Measurements from ENCODE around the gene GPSM1. TPM values are rescaled to one million over a fixed set of nuclear protein-coding genes. Genes with fewer than 3 reads are reported as not detected.
A peak's percentile ranks its signal among the peaks of the same experiment; 100 is the strongest.

Gene GPSM1
- polyA plus RNA-seq, 1 donor from 2014 or later, result not detected

DNA sequence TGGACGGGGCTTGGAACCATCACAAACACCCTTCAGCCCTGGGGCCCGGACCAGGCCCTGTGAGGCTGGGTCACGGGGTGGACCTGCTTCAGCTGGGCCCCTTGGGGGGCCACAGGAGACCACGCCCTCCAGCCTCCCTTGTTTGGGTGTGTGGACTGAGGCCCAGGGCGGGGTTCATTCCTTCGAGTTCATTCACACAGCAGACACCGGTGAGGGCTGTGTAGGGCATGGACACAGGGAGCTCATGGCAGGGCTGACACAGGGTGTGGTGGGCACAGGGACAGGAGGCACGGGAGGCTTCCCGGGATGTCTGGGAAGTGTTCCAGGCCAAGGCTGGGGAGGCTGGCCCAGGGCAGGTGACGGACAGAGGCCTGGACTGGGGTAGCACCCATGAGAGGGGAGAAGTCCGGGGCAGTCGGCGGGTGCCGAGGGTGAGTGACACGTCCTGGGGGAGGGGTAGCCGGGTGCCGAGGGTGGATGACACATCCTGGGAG, 27.3 kb downstream of the GPSM1 start:
- H3K4me3 Mint-ChIP-seq, result peak overlapping the region in 1 of 4 donors; percentile 60
- H3K4me1 Mint-ChIP-seq, result no peaks in the 10 kb centered on the region
- H3K27ac Mint-ChIP-seq, result peak overlapping the region in 1 of 3 donors; percentile 16

DNA sequence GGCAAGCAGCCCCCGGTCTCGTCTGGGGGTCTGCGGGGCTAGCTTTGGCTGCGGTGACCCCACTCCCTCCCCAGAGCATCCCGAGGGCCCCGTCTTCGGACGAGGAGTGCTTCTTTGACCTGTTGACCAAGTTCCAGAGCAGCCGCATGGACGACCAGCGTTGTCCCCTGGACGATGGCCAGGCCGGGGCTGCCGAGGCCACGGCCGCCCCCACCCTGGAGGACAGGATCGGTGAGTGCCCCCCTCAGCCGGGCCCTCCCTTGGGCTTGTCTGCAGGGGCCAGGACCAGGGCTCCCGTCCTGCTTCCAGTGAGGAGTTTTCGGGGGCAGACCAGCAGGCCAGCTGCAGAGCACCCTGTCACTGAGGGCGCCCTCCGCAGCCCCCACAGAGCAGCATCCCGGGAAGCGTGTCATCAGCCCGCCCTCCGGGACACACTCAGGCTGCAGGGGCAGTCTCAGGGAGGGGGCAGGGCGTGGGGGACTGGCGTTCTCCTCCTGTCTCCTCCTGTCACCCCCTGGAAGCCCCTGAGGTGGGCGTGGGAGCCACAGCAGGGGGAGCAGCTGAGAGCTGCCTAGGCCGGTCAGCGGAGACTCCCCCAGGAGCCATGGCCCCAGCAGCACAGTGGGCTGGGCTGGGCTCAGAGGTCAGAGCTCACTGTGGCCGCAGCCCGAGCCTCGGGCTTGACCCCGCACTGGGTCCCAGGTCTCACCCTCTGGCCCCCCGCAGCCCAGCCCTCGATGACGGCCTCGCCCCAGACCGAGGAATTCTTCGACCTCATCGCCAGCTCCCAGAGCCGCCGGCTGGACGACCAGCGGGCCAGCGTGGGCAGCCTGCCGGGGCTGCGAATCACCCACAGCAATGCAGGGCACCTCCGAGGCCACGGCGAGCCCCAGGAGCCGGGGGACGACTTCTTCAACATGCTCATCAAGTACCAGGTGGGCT, 28.5 kb downstream of the GPSM1 start:
- no peaks in the 10 kb centered on the region for H3K27me3 Mint-ChIP-seq
- no peak overlapping the region for H3K4me3 Mint-ChIP-seq
- no peak overlapping the region for H3K27ac Mint-ChIP-seq
- no peaks in the 10 kb centered on the region for H3K36me3 Mint-ChIP-seq
- no peaks in the 10 kb centered on the region for H3K4me1 Mint-ChIP-seq
- no peaks in the 10 kb centered on the region for H3K9me3 Mint-ChIP-seq

More for the DNA sequence above, 27.3 kb downstream of the GPSM1 start:
- Mint-ChIP-seq H3K36me3 (no peaks in the 10 kb centered on the region), H3K9me3 (no peaks in the 10 kb centered on the region), H3K27me3 (no peaks in the 10 kb centered on the region)

- Mint-ChIP-seq H3K4me3 (no peak overlapping the region), H3K9me3 (no peaks in the 10 kb centered on the region), H3K27ac (no peak overlapping the region), H3K36me3 (no peaks in the 10 kb centered on the region), H3K4me1 (no peaks in the 10 kb centered on the region), H3K27me3 (no peaks in the 10 kb centered on the region)
These were observed 29.9 kb downstream of the GPSM1 start for GRCh38 chr9:136357202-136357725.

DNA sequence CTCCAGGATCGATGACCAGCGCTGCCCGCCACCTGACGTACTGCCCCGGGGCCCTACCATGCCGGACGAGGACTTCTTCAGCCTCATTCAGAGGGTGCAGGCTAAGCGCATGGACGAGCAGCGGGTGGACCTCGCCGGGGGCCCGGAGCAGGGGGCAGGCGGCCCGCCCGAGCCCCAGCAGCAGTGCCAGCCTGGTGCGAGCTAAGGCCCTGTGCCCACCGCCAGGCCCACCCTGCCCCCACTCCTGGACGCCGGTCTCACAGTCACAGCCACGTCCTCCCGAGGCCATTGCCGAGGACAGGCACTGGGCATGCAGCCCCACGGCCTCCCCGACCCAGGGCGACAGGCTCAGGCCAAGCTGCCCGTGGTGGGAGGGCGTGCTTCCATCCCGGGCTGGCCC, 30.7 kb downstream of the GPSM1 start:
- no peaks in the 10 kb centered on the region for H3K36me3 Mint-ChIP-seq
- no peaks in the 10 kb centered on the region for H3K9me3 Mint-ChIP-seq
- no peaks in the 10 kb centered on the region for H3K27me3 Mint-ChIP-seq
- H3K4me1 Mint-ChIP-seq, result peaks cover 0 to 1% (median 0%) of the 10 kb centered on the region in 3 donors
- H3K27ac Mint-ChIP-seq, result no peak overlapping the region
- no peak overlapping the region for H3K4me3 Mint-ChIP-seq

DNA sequence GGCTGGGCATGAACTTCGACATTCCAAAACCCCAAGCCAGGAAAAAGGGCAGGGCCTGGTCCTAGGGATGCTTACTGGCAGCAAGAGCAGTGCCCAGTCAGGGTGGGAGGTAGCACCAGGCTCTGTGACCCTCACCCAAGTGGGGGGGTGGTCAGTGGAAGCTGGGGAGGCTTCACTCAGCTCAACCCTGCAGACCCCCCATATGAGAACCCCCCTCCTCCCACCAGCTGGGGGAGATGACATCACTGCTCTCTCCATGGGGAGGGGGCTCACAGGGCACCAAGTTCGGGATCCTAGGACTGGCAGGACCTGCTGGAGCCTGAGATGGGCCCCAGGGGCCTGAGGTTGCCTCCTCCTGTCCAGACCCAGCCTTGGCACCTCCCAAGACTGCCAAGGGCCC, 31.5 kb downstream of the GPSM1 start:
- H3K9me3 Mint-ChIP-seq, result no peaks in the 10 kb centered on the region
- H3K27me3 Mint-ChIP-seq, result no peaks in the 10 kb centered on the region

GRCh38 chr9:136359774-136360718, 32.7 kb downstream of the GPSM1 start:
- Mint-ChIP-seq H3K36me3 (no peaks in the 10 kb centered on the region), H3K9me3 (no peaks in the 10 kb centered on the region), H3K27ac (peak overlapping the region in 1 of 3 donors; percentile 25), H3K4me1 (peaks cover 0 to 3% (median 0%) of the 10 kb centered on the region in 3 donors), H3K4me3 (peak overlapping the region in 1 of 4 donors; percentile 62), H3K27me3 (no peaks in the 10 kb centered on the region)

More for the DNA sequence above, 31.5 kb downstream of the GPSM1 start:
- Mint-ChIP-seq H3K4me1 (peaks cover 0 to 2% (median 0%) of the 10 kb centered on the region in 3 donors), H3K36me3 (no peaks in the 10 kb centered on the region), H3K27ac (no peak overlapping the region), H3K4me3 (no peak overlapping the region)

DNA sequence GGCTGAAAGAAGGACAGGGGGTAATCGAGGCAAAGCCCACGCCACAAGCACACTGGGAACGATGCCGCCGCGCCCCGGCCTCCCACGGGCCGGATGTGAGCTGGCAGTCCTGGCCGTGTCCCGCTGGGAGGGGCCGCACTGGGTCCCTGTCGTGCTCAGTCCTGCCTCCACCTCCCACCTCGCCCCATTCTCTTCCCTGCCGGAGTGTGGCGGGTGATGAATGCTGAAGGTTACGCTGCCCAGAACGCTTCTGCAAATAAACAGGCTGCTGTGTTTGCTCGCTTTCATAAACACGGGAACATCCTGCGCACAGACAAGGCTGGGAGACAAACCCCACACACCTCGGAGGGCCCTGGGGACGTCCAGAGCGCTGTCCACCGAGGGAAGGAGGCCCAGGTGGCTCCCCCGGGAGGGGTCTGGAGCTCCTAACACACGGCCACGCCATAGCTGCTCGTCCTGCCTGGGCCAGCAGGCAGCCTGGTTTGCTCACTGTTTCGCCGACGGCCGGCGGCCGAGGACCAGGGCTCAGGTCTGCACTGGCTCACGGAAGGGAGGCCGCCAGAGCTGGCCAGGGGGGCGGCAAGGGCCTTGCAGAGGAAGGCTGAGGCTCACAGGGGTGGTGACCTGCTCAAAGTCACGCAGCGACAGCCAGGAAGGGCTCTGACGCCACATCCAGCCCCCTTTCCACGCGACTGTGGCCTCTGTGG, 33.9 kb downstream of the GPSM1 start:
- Mint-ChIP-seq H3K36me3 (no peaks in the 10 kb centered on the region), H3K4me1 (peaks cover 0 to 3% (median 1%) of the 10 kb centered on the region in 3 donors), H3K27me3 (no peaks in the 10 kb centered on the region), H3K27ac (no peak overlapping the region), H3K9me3 (no peaks in the 10 kb centered on the region), H3K4me3 (peak overlapping the region in 1 of 4 donors; percentile 62)

- no peak overlapping the region for H3K27ac Mint-ChIP-seq
- peak overlapping the region in 1 of 4 donors; percentile 25 for H3K4me3 Mint-ChIP-seq
These were observed 34.6 kb downstream of the GPSM1 start for GRCh38 chr9:136361754-136362449.

DNA sequence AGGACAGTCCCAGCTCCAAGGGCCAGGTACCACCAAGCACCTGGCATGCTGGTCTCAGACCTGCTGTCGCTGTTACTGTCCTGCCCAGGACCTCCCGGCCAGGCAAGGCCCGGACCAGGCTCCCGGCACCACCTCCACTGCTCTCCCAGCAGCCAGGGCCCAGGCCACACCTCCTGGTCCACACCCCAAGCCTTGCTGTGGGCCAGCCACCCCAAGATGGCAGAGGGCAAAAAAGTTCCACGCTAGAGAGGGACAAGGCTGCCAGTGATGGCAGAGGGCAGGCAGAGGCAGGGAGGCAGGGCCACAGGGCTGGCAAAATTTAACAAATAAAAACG, 35.1 kb downstream of the GPSM1 start:
- Mint-ChIP-seq H3K4me1 (peaks cover 0 to 3% (median 1%) of the 10 kb centered on the region in 3 donors), H3K36me3 (no peaks in the 10 kb centered on the region), H3K9me3 (no peaks in the 10 kb centered on the region), H3K27me3 (no peaks in the 10 kb centered on the region), H3K27ac (peak overlapping the region in 2 of 3 donors; percentile 67 to 77), H3K4me3 (peak overlapping the region in 2 of 4 donors; percentile 87 to 88)

More at GRCh38 chr9:136361754-136362449, 34.6 kb downstream of the GPSM1 start:
- Mint-ChIP-seq H3K36me3 (no peaks in the 10 kb centered on the region), H3K4me1 (peaks cover 0 to 3% (median 1%) of the 10 kb centered on the region in 3 donors), H3K9me3 (no peaks in the 10 kb centered on the region), H3K27me3 (no peaks in the 10 kb centered on the region)

GRCh38 chr9:136363106-136363948, 36.0 kb downstream of the GPSM1 start, which contains the start of gene DNLZ:
Gene DNLZ, minus strand, starts transcription at chr9:136363744. Its CDS starts 30 bp downstream, at chr9:136363714.
- Mint-ChIP-seq H3K27ac (peak within 1 kb of the TSS; percentile 67 to 92 (median 77)), H3K36me3 (no peaks in the 10 kb centered on the region), H3K27me3 (no peaks in the 10 kb centered on the region), H3K4me3 (peak within 1 kb of the TSS; percentile 87 to 94 (median 90)), H3K9me3 (no peaks in the 10 kb centered on the region), H3K4me1 (peaks cover 0 to 3% (median 1%) of the 10 kb centered on the region in 3 donors)

DNA sequence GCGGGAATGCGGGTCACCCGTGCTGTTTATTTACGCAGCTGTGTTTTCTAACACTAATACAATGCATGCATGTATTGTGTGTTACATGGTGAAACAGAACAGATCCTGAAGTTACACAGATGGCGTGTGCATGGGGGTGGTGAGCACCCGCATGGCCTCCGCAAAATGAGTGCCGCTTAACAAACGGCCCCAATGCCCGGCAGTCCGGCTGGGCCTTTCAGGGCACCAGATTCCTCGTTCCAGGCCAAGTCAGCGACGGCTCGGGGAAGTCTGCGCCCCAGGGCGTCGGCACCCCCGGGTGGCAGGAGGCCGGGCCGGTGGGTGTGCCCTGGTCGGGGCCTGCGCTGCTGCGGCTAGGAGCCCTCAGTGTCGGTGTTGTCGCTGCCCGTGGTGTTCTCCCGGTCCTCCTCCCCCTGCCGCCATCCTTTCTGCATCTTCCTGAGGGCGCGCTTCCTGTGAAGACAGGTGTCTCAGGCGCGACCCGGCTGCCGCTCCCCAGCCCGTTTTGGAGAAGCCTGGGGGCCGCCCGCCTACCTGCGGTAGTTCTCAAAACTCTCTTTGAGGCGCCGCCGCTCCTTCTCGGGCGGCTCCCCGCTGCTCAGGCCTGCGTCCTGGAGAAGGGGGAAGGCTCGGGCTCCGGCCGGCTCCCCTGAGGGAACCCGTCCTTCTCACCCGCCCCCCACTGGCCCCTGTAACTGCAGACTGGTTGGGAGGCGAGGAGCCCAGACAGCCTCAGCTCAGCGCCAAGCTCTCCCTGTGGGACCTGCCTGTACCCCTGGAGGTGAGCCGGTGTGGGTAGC, 36.8 kb downstream of the GPSM1 start:
- no peak overlapping the region for H3K27ac Mint-ChIP-seq
- H3K9me3 Mint-ChIP-seq, result no peaks in the 10 kb centered on the region
- H3K4me3 Mint-ChIP-seq, result peak overlapping the region; percentile 41 to 74 (median 66)
- peaks cover 0 to 3% (median 1%) of the 10 kb centered on the region in 3 donors for H3K4me1 Mint-ChIP-seq
- H3K36me3 Mint-ChIP-seq, result no peaks in the 10 kb centered on the region
- no peaks in the 10 kb centered on the region for H3K27me3 Mint-ChIP-seq

All from IgD-negative memory B cell (primary cell).